ENCODE measurements around the gene CRADD.

DNA sequence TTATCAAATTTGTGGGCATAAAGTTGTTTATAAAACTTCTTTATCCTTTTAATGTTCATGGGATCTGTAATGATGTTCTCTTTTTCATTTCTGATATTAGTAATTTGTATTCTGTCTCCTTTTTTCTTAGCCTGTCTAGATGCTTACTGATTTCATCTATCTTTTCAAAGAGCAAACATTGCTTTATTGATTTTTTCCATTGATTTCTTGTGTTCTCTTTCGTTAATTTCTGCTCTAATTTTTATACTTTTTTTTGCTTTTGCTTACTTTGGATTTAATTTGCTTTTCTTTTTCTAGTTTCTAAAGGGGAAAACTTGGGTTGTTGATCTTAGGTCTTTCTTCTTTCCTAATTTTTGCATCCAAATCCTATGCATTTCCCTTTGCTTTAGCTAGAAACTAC, 42.5 kb downstream of the CRADD start:
- no peak for TF ChIP-seq RAD21 (IDR thresholded peaks at IDR 0.05; ENCODE audit: insufficient read depth, low read depth, low read length)
- no peak for TF ChIP-seq SP1 (IDR thresholded peaks at IDR 0.05; ENCODE audit: low read depth, low read length)
- TF ChIP-seq, protein P1, sequence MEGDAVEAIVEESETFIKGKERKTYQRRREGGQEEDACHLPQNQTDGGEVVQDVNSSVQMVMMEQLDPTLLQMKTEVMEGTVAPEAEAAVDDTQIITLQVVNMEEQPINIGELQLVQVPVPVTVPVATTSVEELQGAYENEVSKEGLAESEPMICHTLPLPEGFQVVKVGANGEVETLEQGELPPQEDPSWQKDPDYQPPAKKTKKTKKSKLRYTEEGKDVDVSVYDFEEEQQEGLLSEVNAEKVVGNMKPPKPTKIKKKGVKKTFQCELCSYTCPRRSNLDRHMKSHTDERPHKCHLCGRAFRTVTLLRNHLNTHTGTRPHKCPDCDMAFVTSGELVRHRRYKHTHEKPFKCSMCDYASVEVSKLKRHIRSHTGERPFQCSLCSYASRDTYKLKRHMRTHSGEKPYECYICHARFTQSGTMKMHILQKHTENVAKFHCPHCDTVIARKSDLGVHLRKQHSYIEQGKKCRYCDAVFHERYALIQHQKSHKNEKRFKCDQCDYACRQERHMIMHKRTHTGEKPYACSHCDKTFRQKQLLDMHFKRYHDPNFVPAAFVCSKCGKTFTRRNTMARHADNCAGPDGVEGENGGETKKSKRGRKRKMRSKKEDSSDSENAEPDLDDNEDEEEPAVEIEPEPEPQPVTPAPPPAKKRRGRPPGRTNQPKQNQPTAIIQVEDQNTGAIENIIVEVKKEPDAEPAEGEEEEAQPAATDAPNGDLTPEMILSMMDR (IDR thresholded peaks at IDR 0.05 in 2 of 3, conservative IDR thresholded peaks at IDR 0.05 in 1 of 3; ENCODE audit: control insufficient read depth in 2 of 3, extremely low read depth in 1 of 3, insufficient read depth in 1 of 3, low read depth in 3 of 3, low read length in 3 of 3), result no peak
- TF ChIP-seq RB1 (IDR thresholded peaks at IDR 0.05; ENCODE audit: borderline replicate concordance), result no peak
- TF ChIP-seq, protein P2, sequence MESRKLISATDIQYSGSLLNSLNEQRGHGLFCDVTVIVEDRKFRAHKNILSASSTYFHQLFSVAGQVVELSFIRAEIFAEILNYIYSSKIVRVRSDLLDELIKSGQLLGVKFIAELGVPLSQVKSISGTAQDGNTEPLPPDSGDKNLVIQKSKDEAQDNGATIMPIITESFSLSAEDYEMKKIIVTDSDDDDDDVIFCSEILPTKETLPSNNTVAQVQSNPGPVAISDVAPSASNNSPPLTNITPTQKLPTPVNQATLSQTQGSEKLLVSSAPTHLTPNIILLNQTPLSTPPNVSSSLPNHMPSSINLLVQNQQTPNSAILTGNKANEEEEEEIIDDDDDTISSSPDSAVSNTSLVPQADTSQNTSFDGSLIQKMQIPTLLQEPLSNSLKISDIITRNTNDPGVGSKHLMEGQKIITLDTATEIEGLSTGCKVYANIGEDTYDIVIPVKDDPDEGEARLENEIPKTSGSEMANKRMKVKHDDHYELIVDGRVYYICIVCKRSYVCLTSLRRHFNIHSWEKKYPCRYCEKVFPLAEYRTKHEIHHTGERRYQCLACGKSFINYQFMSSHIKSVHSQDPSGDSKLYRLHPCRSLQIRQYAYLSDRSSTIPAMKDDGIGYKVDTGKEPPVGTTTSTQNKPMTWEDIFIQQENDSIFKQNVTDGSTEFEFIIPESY (IDR thresholded peaks at IDR 0.05), result no peak
- no peak for TF ChIP-seq EP300 (IDR thresholded peaks at IDR 0.05; ENCODE audit: borderline replicate concordance in 1 of 2, control insufficient read depth in 1 of 2, low read depth in 2 of 2, low read length in 2 of 2)
- TF ChIP-seq, protein P3, sequence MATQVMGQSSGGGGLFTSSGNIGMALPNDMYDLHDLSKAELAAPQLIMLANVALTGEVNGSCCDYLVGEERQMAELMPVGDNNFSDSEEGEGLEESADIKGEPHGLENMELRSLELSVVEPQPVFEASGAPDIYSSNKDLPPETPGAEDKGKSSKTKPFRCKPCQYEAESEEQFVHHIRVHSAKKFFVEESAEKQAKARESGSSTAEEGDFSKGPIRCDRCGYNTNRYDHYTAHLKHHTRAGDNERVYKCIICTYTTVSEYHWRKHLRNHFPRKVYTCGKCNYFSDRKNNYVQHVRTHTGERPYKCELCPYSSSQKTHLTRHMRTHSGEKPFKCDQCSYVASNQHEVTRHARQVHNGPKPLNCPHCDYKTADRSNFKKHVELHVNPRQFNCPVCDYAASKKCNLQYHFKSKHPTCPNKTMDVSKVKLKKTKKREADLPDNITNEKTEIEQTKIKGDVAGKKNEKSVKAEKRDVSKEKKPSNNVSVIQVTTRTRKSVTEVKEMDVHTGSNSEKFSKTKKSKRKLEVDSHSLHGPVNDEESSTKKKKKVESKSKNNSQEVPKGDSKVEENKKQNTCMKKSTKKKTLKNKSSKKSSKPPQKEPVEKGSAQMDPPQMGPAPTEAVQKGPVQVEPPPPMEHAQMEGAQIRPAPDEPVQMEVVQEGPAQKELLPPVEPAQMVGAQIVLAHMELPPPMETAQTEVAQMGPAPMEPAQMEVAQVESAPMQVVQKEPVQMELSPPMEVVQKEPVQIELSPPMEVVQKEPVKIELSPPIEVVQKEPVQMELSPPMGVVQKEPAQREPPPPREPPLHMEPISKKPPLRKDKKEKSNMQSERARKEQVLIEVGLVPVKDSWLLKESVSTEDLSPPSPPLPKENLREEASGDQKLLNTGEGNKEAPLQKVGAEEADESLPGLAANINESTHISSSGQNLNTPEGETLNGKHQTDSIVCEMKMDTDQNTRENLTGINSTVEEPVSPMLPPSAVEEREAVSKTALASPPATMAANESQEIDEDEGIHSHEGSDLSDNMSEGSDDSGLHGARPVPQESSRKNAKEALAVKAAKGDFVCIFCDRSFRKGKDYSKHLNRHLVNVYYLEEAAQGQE (IDR thresholded peaks at IDR 0.05; ENCODE audit: low read depth, low read length), result no peak
- no peak for TF ChIP-seq NFXL1 (IDR thresholded peaks at IDR 0.05; ENCODE audit: borderline replicate concordance)
- no peak for TF ChIP-seq NFYB (IDR thresholded peaks at IDR 0.05; ENCODE audit: insufficient read depth, low read depth, low read length)
- no peak for TF ChIP-seq BACH1 (IDR thresholded peaks at IDR 0.05; ENCODE audit: borderline replicate concordance)
- no peak for TF ChIP-seq SMC3 (IDR thresholded peaks at IDR 0.05; ENCODE audit: borderline replicate concordance, low read length)
- TF ChIP-seq TAF1 (IDR thresholded peaks at IDR 0.05; ENCODE audit: borderline replicate concordance, low read depth, low read length), result no peak

Measured in GM12878 (cell line).